ENCODE measurements around the gene IQCH.

- TF ChIP-seq CTCF (optimal IDR thresholded peaks at IDR 0.05 in 1 of 3, IDR thresholded peaks at IDR 0.05 in 1 of 3, conservative IDR thresholded peaks at IDR 0.05 in 1 of 3; ENCODE audit: extremely low read depth in 1 of 3, insufficient read depth in 2 of 3, low read length in 3 of 3): no peak
- no peak for TF ChIP-seq EZH2 (IDR thresholded peaks at IDR 0.05; ENCODE audit: low read length)
These were observed 37.7 kb upstream of the IQCH start for GRCh38 chr15:67216859-67217258.
